Neuronal stem cell (in vitro differentiated cells): ENCODE results near the gene FAM229B.
"Not testable (repeated sequence)": the region's sequence is repeated elsewhere in the genome, so short reads cannot be mapped to it uniquely, and the experiment has no call there.

Experiments
- DNase-seq: peaks from one replicate; pipeline ENCODE4 v3.0.0-alpha.2; 2013; ENCODE audit warnings: low spot score
- H2AFZ ChIP-seq: one replicate; pipeline ENCODE4 v1.6.1; 2013; ENCODE audit warnings: mild to moderate bottlenecking, low read length, inconsistent platforms
- H2AK5ac ChIP-seq: 2 replicates; pipeline ENCODE4 v1.6.1; 2013; ENCODE audit warnings: low read depth, mild to moderate bottlenecking, inconsistent platforms, low read length, moderate library complexity, mixed read lengths
- H2BK120ac ChIP-seq: 2 replicates; pipeline ENCODE4 v1.6.1; 2013; ENCODE audit warnings: low read depth, mild to moderate bottlenecking, inconsistent platforms, low read length, moderate library complexity, mixed read lengths
- H2BK12ac ChIP-seq: one replicate; pipeline ENCODE4 v1.6.1; 2013; ENCODE audit warnings: low read length, inconsistent platforms
- H2BK15ac ChIP-seq: 2 replicates; pipeline ENCODE4 v1.6.1; 2013; ENCODE audit warnings: mild to moderate bottlenecking, low read length, inconsistent platforms, mixed read lengths
- H2BK5ac ChIP-seq: one replicate; pipeline ENCODE4 v1.6.1; 2013; ENCODE audit warnings: inconsistent platforms, mild to moderate bottlenecking, low read length, moderate library complexity
- H3K14ac ChIP-seq: one replicate; pipeline ENCODE4 v1.6.1; 2013; ENCODE audit warnings: low read length, inconsistent platforms
- H3K18ac ChIP-seq: 2 replicates; pipeline ENCODE4 v1.6.1; 2013; ENCODE audit warnings: low read length, inconsistent platforms
- H3K23ac ChIP-seq: 2 replicates; pipeline ENCODE4 v1.6.1; 2013; ENCODE audit warnings: low read depth, mild to moderate bottlenecking, mixed read lengths, low read length, inconsistent platforms; ENCODE audit not compliant: poor library complexity
- H3K27ac ChIP-seq: replicated peaks from 3 replicates; pipeline ENCODE4 v1.5.1; 2013; ENCODE audit warnings: low read length, inconsistent platforms
- H3K27me3 ChIP-seq, 3 experiments: 2 replicates each; pipeline ENCODE4 v1.6.1; 2013; ENCODE audit warnings: low read length in 3 of 3, mild to moderate bottlenecking in 2 of 3, inconsistent platforms in 1 of 3, low read depth in 1 of 3, mixed read lengths in 1 of 3, moderate library complexity in 1 of 3; ENCODE audit not compliant: control insufficient read depth in 3 of 3, insufficient read depth in 3 of 3
- H3K36me3 ChIP-seq, 2 donors: replicated peaks in 1 of 2; 2 replicates each; pipeline ENCODE4 v1.6.1; 2013; ENCODE audit warnings: low read length in 2 of 2; ENCODE audit not compliant: control insufficient read depth in 2 of 2, insufficient read depth in 2 of 2
- H3K4ac ChIP-seq: 2 replicates; pipeline ENCODE4 v1.6.1; 2013; ENCODE audit warnings: inconsistent platforms, mild to moderate bottlenecking, low read length, moderate library complexity
- H3K4me1 ChIP-seq, 2 donors: 1 replicate in 1 of 2; 2 replicates in 1 of 2; pipeline ENCODE4 v1.6.1; 2013; ENCODE audit warnings: low read length in 2 of 2, low read depth in 1 of 2; ENCODE audit not compliant: control insufficient read depth in 2 of 2, insufficient read depth in 1 of 2
- H3K4me2 ChIP-seq: one replicate; pipeline ENCODE4 v1.6.1; 2013; ENCODE audit warnings: mild to moderate bottlenecking, low read length, inconsistent platforms; ENCODE audit not compliant: insufficient read depth, poor library complexity, severe bottlenecking
- H3K4me3 ChIP-seq, 2 donors: 2 replicates each; pipeline ENCODE4 v1.5.1; 2013; ENCODE audit warnings: low read length in 2 of 2, mild to moderate bottlenecking in 2 of 2, inconsistent platforms in 1 of 2, moderate library complexity in 1 of 2
- H3K79me1 ChIP-seq: one replicate; pipeline ENCODE4 v1.6.1; 2013; ENCODE audit warnings: low read depth, mild to moderate bottlenecking, inconsistent platforms, low read length, moderate library complexity
- H3K9ac ChIP-seq: one replicate; pipeline ENCODE4 v1.6.1; 2013; ENCODE audit warnings: mild to moderate bottlenecking, low read depth, low read length, inconsistent platforms; ENCODE audit not compliant: poor library complexity
- H3K9me3 ChIP-seq, 2 donors: replicated peaks in 1 of 2; 2 replicates each; pipeline versions ENCODE3 to v1.6.1; 2013; ENCODE audit warnings: low read length in 2 of 2, mild to moderate bottlenecking in 2 of 2, inconsistent platforms in 1 of 2, low read depth in 1 of 2, mixed read lengths in 1 of 2, moderate library complexity in 1 of 2; ENCODE audit not compliant: control insufficient read depth in 2 of 2, insufficient read depth in 1 of 2
- H4K8ac ChIP-seq: one replicate; pipeline ENCODE4 v1.6.1; 2013; ENCODE audit warnings: low read depth, mild to moderate bottlenecking, inconsistent platforms, low read length, moderate library complexity
- H4K91ac ChIP-seq: one replicate; pipeline ENCODE4 v1.6.1; 2013; ENCODE audit warnings: low read length, low read depth, mild to moderate bottlenecking, inconsistent platforms; ENCODE audit not compliant: poor library complexity
- WGBS, 2 donors: extraction: QIAGEN DNeasy Blood & Tissue Kit; methylation state at CpG; one replicate each; pipeline ENCODE4 v1.1.7; 2013; ENCODE audit warnings: missing lambda C conversion rate in 2 of 2, mixed read lengths in 1 of 2; ENCODE audit not compliant: insufficient read length in 2 of 2, insufficient replicate concordance in 1 of 2; ENCODE audit errors: extremely low coverage in 2 of 2; 5-methylcytosine and 5-hydroxymethylcytosine counted together

FAM229B gene

DNA sequence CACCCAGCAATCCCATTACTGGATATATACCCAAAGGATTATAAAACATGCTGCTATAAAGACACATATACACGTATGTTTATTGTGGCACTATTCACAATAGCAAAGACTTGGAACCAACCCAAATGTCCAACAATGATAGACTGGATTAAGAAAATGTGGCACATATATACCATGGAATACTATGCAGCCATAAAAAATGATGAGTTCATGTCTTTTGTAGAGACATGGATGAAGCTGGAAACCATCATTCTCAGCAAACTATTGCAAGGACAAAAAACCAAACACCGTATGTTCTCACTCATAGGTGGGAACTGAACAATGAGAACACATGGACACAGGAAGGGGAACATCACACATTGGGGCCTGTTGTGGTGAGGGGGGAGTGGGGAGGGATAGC lies 18.6 kb downstream of the FAM229B start:
- H3K14ac ChIP-seq, H3K27me3 ChIP-seq, H4K91ac ChIP-seq, H3K27ac ChIP-seq, H3K4me1 ChIP-seq, H3K4me2 ChIP-seq, H3K9ac ChIP-seq, H2BK120ac ChIP-seq, H2BK5ac ChIP-seq, H2AK5ac ChIP-seq, H3K9me3 ChIP-seq, H2BK12ac ChIP-seq, H3K23ac ChIP-seq, H3K4me3 ChIP-seq, DNase-seq, H3K18ac ChIP-seq, H3K4ac ChIP-seq, H2AFZ ChIP-seq, H3K79me1 ChIP-seq, H4K8ac ChIP-seq, H2BK15ac ChIP-seq, H3K36me3 ChIP-seq: not testable (repeated sequence)
- WGBS, 2 donors = no CpG with 5 or more reads among the region's 2 CpGs

DNA sequence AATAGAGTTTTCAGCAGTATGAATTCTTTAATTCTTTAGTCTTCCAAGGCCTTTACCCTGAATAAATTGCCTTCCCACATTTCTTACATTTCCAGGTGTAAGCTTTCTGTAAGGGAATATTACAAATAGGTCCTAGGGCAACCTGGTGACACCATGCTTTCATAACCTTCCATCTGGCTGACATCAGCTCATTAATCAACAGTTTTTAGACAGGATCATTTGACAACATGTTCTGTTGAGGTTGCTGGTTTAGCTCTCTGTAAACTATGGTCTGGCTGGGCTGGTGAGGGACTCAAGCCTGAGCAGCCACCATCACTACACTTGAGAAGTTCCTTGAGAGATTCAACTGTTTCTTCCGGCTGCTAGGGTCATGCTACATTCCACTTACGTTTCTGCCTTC lies 19.2 kb downstream of the FAM229B start:
- no peak overlapping the region for H3K23ac ChIP-seq
- H3K27me3 ChIP-seq = no peaks in the 10 kb centered on the region
- no peak overlapping the region for H3K14ac ChIP-seq

DNA sequence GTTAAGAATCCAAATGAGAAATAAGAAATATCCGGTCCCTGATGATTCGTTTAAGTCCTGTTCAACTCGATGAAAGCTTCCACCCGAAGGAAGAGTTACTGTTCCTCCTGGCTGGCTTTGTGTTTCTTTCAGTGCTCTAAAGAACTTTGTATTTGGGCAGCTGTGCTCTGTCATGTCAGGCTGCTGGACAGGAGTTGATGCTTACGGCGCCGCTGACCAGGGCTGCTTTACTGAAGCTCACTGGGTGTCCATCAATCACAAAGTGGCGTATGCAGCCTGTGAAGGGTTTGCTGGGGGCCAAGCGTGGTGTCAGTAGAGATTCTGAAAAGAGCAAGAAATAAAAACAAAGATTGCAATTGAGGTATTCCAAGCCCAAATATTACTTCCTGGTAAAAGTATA lies 21.9 kb downstream of the FAM229B start:
- Histone ChIP-seq H3K4me2 (no peak overlapping the region), H2BK5ac (no peak overlapping the region), H2BK120ac (no peak overlapping the region), H3K4ac (no peak overlapping the region), H3K18ac (no peak overlapping the region), H2AK5ac (no peak overlapping the region), H3K9me3 (no peaks in the 10 kb centered on the region), H4K91ac (no peak overlapping the region), H4K8ac (no peak overlapping the region), H3K36me3 (no peaks in the 10 kb centered on the region), H2BK12ac (no peak overlapping the region), H3K4me1 (peaks cover 2 to 7% of the 10 kb centered on the region in 2 donors), H2AFZ (peak overlapping the region; percentile 84), H3K23ac (no peak overlapping the region), H3K27me3 (no peaks in the 10 kb centered on the region), H3K14ac (no peak overlapping the region), H3K9ac (no peak overlapping the region), H3K79me1 (no peaks in the 10 kb centered on the region), H3K27ac (no peak overlapping the region), H3K4me3 (peak overlapping the region in 1 of 2 donors; percentile 28), H2BK15ac (no peak overlapping the region)
- no CpG with 5 or more reads among the region's 9 CpGs for WGBS, 2 donors
- DNase-seq = peak; percentile 24

More for the DNA sequence above, 19.2 kb downstream of the FAM229B start:
- Histone ChIP-seq H2BK120ac (no peak overlapping the region), H3K4me1 (peaks cover 0 to 7% of the 10 kb centered on the region in 2 donors), H3K9me3 (no peaks in the 10 kb centered on the region), H2BK5ac (no peak overlapping the region), H3K36me3 (no peaks in the 10 kb centered on the region), H4K91ac (no peak overlapping the region), H3K4me3 (no peak overlapping the region), H2BK15ac (no peak overlapping the region), H2AFZ (no peak overlapping the region), H4K8ac (no peak overlapping the region), H2AK5ac (no peak overlapping the region), H3K79me1 (no peaks in the 10 kb centered on the region), H3K4ac (no peak overlapping the region), H3K9ac (no peak overlapping the region), H3K18ac (no peak overlapping the region), H3K4me2 (no peak overlapping the region), H3K27ac (no peak overlapping the region), H2BK12ac (no peak overlapping the region)
- WGBS, 2 donors = no CpG with 5 or more reads among the region's 2 CpGs
- DNase-seq = no peak

DNA sequence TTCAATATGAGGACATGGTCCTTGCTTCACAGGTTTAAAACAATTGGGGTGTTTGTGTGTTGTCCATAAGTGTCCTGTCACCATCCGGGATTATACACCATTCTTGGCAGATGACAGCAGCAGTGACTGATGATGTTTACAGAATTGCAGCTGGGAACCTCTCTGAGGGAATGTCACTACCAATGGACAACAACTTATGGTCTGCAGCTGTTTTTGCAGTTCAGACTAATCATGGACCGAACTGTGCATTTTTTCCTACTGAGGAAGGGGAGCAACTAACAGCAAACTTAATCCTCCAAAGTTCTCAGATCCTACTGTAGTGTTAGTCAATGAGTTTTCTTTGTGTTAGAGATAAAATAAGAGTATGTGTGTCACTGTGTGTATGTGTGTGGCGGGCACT lies 26.0 kb downstream of the FAM229B start:
- H4K91ac ChIP-seq = no peak overlapping the region
- H3K4me3 ChIP-seq = no peak overlapping the region
- H2BK15ac ChIP-seq = no peak overlapping the region
- no peak overlapping the region for H4K8ac ChIP-seq
- H3K4me1 ChIP-seq = peaks cover 3 to 7% of the 10 kb centered on the region in 2 donors
- H3K9me3 ChIP-seq = no peaks in the 10 kb centered on the region
- no peak overlapping the region for H3K27ac ChIP-seq
- H3K9ac ChIP-seq = no peak overlapping the region
- WGBS, 2 donors = no CpG with 5 or more reads among the region's 3 CpGs
- no peak overlapping the region for H2BK120ac ChIP-seq
- H3K4me2 ChIP-seq = no peak overlapping the region
- no peak overlapping the region for H3K18ac ChIP-seq
- no peak overlapping the region for H2BK5ac ChIP-seq
- DNase-seq = no peak
- no peak overlapping the region for H3K23ac ChIP-seq
- no peak overlapping the region for H3K14ac ChIP-seq
- H2AK5ac ChIP-seq = no peak overlapping the region
- no peaks in the 10 kb centered on the region for H3K27me3 ChIP-seq
- no peaks in the 10 kb centered on the region for H3K36me3 ChIP-seq
- H3K4ac ChIP-seq = no peak overlapping the region
- H2AFZ ChIP-seq = no peak overlapping the region
- no peaks in the 10 kb centered on the region for H3K79me1 ChIP-seq
- H2BK12ac ChIP-seq = no peak overlapping the region
